ENCODE results near the gene PTPRA.
A peak's percentile ranks its signal among the peaks of the same experiment; 100 is the strongest.

The PTPRA gene

DNA sequence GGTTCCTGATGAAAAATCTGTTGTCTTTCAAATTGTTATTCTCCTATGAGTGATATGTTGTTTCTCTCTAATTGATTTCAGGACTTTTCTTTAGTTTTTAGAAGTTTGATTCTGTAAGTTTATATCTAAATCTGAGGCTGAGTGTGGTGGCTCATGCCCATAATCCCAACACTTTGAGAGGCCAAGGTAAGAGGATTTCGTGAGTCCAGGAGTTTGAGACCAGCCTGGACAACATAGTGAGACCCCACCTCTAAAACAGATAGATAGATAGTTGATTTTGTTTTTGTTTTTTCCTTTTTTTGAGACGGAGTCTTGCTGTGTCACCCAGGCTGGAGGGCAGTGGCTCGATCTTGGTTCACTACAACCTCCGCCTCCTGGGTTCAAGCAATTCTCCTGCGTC is 64.6 kb downstream of the PTPRA start:
- no peak for DNase-seq (ENCODE audit: low read depth)

DNA sequence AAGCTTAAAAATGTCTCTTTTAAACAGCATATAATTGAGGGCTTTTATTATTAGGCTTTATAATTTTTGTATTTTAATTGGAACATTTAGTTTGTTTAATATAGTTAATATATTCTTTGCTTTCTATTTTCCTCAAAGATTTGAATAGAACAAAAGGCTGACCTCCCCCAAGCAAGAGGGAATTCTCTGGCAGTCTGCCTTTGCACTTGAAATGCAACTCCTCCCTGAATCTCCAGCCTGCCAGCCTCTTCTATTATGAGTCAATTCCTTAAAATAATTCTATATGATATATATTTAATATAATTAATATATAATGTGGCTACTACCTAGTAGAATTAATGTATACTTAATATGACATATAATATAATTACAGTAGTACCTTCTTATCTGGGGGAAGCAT is 69.2 kb downstream of the PTPRA start:
- DNase-seq (ENCODE audit: low read depth), result peak; percentile 22

DNA sequence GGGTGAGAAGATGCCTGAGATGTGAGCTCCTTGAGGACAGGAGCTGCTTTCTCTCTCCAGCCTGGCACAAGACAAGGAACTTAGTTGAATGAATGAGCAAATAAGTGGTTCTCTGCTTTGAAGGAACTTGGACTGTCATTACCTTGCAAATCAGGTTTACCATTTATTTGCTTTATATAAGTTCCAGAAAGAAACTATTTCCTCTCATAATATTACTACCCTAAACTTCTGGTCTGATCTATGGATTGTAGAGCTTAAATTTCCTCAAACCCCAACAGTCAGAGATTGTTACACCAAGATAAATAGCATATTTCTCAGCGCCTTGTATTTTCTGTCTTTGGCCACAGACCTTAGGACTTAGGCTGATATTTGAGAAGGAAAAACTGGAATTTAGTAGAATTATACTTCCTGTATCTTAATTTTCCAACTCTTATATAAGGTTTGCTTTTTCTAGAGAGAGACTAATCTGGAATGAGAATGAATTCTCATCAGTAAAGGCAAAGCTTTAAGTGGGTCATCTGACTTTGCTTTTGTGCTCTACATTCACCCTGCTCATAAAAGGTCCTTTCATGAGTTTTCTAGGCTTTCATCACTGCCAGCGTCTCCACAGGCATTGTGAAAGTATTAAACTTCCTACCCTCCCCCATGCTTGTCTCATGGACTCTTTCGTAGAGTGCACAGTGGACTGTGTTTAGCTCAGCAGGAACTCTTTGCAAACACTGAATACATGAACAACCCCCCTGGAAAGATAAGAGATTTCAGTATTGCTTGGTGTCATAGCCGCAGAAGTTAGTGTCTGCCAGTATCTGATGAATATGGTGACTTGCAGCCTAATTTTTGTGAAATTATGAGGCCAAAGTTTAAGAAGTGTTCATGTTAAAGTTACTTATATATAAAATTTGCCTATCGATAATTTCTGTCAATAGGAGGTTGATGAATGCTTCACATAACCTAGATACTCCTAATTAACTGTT is 74.0 kb downstream of the PTPRA start:
- peak; percentile 34 for DNase-seq (ENCODE audit: low read depth)

DNA sequence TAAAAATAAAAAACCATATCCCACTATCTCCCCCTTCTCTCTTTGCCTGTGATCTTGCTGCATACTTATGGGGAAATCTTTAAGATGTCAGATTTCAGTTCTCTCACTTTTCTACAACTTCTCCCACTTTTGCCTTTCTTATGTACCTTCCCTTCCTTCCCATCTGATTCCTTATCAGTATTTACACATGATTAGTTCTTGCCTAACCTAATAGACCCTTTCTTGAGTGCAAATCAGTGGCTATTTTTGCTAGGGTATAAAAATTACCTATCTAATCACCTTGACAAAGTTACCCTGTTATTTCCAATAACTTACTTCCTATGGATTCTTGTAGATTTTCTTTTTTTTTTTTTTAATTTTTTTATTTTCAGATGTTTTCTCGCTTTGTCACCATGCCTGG is 75.7 kb downstream of the PTPRA start:
- no peak for DNase-seq (ENCODE audit: low read depth)

DNA sequence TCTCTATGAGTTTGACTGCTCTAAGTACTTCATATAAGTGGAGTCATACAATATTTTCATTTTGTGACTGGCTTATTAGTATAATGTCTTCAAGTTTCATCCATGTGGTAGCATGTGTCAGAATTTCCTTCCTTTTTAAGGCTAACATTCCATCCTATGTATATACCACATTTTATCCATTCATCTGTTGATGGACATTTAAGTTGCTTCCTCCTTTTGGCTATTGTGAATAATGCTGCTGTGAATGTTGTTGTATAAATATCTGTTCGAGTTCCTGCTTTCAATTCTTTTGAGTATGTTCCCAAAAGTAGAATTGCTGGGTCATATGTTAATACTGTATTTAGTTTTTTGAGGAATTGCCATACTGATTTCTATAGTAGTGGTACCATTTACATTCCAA is 79.5 kb downstream of the PTPRA start:
- DNase-seq (ENCODE audit: low read depth), result no peak

DNA sequence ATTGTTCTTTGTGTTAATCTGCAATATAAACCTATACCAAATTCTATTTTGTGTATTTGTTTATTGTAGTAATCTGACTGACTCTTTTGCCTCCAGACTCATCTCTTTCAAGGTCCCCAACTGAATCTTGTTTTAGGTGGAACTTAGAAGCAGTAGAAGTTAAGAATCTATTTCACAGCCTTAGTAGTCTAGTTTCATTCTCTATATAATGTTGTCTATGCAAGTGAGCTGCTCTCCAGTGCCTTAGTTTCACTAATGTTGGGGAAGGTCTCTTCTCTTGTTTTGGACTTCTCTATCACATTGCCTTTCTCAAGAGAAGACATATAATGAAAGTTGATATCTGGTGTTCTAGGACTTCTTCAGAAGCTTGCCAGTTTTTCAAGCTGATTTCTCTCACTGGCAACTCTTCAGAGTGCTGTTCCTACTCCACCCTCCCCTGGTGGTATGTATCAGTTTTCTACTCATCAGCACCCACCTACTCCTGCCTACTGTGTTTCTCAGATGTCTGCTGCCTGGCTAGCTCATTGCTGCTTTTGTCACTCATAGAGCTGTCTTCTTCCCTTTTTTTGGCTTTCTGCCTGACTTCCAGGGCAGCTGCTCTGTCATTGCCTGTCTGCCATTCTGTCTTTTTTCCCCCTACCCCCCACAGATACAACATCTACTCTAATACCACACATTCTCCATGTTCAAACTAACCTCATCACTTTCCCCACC is 82.1 kb downstream of the PTPRA start:
- DNase-seq (ENCODE audit: low read depth), result no peak

DNA sequence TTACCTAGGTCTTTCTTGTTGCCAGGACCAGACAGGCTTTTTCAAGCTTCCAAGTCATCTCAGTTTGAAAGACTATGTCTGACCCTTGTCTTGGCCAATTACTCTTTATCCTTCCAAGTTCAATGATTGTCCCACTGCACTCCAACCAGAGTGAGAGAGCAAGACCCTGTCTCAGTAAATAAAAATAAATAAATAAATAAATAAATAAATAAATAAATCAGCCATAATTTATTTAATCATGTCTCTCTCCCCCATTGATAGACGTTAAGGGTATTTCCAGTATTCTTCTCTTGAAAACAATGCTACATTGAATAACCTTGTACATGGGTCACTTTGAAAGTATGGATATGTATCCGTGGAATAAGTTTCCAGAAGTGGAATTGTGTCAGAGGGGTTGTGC is 83.2 kb downstream of the PTPRA start:
- DNase-seq (ENCODE audit: low read depth), result no peak

DNA sequence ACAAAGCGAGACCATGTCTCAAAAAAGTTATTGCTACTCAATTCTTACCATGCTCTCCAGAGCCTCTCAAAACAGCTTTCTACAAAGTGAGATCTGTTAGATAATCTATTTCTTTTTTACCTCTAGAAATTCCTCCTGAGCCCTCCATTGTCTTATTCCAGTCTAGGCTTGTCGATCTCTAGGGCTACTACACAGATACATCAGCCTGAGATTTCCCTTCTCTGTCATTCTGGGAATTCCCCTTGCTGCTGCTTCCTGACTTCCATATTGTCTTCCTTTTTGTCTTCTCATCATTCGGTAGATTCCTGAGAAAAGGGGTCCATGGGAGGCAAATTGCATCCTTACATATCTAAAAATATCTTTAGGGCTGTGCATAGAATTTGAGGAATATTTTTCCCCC is 94.6 kb downstream of the PTPRA start:
- no peak for DNase-seq (ENCODE audit: low read depth)

DNA sequence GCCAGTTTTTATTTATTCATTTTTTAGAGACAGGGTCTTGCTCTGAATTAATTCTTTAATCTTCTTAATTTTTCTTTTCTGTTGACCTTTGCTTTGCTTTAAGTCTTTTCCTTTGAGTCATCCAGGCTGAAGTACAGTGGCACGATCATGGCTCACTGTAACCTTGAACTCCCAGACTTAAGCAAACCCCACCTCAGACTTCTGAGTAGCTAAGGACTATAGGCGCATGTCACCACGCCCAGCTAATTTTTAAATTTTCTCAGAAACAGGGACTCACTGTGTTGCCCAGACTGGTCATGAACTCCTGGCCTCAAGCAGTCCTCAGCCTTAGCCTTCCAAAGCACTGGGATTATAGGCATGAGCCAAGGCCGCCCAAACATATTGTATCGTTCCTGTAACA is 98.8 kb downstream of the PTPRA start:
- no peak for DNase-seq (ENCODE audit: low read depth)

DNA sequence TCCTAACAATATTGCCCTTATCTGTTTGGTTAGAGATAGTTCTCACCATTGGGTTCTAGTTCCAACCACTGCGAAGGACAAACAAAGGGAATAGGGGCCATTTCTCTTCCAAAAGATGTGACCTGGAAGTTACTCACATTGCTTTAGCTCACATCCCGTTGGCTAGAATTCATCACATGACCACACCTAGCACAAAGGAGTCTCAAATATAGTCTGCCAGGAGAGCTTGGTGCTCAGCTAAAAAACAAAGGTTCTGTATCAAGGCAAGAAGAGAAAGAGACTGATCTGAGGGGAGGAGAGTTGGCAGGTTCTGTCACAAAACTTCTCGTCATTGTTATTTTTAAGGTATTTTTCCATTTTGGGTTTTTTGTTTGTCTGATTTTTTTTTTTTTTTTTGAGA is 100.3 kb downstream of the PTPRA start:
- DNase-seq (ENCODE audit: low read depth), result no peak

DNA sequence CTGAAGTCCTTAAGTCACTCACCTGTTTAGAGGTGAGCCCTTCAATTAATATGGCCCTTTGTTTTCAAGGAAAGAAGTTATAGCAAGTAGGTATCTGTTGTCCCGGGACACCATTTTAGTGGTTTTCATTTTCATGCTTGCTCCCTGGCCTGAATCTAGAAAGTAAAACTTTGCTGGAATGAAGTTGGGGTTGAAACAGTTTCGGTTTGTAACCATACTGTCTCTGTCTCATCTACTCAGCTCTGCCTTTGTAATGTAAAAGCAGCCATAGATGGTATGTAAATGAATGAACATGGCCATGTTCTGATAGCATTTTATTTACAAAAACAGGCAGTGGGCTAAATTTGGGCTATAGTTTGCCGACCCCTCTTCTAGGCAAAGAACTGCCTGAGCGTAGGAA is 105.2 kb downstream of the PTPRA start:
- DNase-seq (ENCODE audit: low read depth), result no peak

DNA sequence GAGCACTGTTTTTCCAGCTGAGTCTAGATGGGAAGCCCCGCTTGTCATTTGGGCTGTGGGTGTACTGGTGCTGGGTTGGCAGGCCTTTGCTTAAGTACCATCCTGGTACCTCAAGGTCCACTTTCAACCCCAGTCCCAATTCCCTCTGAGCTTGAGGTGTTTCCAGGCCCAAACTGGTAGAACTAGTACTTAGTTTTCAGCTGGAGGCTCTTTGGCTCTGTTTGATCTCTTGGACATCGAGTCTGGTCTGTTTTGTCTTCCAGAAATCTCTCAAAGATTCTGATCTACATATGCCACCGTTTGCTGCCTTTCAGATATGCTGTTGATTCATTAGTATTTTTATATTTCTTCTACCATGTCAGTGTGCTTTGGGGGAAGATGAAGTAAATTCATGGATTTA is 108.4 kb downstream of the PTPRA start:
- no peak for DNase-seq (ENCODE audit: low read depth)

DNA sequence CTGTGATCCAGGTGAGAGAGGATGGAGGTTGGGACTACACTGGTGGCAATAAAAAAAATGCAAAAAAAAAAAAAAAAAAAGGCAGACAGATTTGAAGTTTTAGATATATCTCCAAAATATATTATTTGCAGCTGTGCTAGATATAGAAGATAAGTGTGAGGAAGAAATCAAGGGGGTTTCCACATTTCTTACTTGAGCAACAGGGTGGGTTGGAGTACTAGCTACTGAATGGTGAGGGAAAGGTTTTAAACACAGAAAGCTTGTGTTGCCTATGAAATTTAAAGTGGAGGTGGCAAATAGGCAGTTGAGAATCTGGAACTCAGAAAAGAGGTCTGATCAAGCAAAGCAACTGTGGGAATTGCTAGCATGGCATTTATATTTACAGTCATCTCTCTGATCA is 110.2 kb downstream of the PTPRA start:
- DNase-seq (ENCODE audit: low read depth), result no peak

DNA sequence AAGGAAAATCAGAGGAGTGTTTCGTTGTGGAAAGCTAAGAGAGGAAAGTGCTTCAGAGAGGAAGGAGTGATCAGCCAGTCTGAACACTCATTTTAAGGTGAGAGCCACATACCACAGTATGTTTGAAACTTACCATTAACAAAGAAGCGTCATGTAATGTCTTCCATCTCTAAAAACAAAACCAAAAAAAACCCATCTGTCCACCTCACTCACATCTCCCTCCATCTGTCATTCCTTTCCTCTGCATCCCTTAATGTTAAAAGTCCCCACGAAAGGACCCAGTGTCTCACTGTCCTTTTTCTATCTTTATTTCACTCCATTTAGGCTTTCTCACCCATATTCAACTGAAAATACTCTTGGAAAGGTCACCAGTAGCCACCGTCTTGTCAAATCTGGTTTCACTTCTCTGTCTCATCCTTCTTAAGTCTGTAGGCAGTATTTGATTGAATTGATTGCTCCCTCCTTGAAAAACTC is 110.8 kb downstream of the PTPRA start:
- no peak for DNase-seq (ENCODE audit: low read depth)

DNA sequence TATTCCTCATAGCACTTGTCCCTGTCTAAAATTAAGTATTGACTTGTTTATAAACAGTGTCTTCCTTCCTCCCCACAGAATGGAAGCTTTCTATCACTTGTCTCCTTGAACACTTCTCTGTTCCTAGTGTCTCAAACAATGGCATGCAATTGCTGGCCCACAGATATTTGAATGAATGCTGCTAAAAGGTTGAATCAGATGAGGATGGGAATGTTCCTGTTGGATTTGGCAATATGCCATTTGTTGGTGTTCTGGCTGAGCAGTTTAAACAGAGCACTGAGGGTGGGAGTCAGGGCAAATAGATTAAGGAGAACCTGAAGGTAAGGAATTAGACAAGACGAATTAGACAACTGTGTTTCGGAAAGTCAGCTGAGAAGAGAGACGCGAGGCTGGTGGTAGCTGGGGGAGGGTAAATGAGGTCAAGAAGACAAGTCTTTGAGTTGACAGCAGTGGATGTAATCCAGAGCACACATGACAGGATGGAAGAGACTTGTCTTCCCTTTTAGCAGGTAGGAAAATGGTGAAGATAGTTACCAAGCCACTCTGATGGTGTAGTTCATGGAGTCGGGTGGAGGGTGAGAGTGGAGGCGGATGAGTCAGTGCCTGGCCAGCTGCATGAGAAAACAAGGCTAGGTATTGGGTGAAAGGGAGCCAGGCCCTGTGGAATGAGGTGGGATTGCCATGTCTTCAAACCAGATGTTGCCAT is 111.8 kb downstream of the PTPRA start:
- peak; percentile 43 for DNase-seq (ENCODE audit: low read depth)

DNA sequence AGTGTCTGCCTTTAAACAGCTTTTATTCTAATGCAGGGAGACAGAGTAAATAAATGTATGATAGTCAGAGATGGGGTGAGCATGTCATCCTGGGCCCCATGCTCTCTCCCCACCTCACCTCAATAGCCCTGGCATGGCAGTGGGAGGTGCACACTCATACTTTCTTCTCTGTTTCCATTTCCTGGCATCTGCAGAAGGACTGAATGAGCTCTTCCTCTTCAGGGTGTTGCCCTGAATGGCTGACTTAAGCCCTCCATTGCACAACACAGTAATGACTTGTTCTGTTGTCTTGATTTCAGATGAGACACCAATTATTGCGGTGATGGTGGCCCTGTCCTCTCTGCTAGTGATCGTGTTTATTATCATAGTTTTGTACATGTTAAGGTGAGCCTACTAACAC is 113.2 kb downstream of the PTPRA start:
- no peak for DNase-seq (ENCODE audit: low read depth)

DNA sequence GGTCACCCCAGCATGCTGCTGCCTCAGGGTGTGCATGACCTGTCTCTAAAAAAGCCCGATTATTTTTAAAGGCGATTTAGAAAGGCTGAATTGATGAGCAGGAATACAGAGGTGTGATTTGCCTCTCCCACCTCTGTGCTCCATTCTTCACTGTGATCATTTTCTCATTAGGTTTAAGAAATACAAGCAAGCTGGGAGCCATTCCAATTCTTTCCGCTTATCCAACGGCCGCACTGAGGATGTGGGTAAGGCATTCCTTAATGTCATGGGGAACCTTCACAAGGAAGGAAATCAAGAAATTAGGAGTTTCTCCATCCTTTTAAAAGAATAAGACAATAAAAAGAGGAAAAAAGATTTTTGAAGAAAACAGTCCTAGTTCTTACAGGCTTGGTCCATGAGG is 114.6 kb downstream of the PTPRA start:
- DNase-seq (ENCODE audit: low read depth), result no peak

DNA sequence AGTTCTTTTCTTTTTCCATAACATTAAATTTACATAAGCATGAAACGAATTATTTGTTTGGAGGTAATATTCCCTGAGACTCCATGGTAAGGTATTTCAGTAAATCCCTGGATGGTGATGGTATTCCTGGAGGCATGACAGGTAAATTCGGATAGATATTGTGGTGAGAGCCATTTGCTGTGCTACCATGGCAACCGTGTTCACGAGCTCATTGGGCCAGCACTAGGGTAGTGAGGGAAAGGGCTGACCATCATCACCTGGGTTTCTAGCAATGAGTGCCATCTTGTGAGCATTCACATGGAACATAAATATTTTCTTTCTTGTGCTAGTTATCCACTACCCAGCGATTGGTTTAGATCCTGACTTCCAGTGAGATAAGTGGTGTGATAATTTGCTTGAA is 118.3 kb downstream of the PTPRA start:
- no peak for DNase-seq (ENCODE audit: low read depth)

DNA sequence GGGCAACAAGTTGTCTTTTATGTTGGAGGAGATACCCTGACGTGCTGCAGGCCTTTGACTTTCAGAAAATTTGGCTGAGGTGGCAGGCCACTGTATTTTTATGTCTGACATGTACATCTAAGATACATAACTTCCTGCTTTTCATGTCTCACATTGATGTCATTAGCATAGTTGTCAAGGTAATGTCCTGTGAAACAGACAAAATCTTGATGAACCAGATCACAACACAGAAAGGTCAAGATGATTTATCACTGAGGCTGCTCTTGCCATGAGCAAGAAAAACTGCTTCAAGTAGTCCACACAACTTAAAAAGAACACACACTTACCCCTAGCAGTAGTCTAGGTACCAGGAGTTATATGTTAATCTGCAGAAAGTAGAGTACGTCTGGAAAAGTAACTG is 120.0 kb downstream of the PTPRA start:
- DNase-seq (ENCODE audit: low read depth), result no peak

DNA sequence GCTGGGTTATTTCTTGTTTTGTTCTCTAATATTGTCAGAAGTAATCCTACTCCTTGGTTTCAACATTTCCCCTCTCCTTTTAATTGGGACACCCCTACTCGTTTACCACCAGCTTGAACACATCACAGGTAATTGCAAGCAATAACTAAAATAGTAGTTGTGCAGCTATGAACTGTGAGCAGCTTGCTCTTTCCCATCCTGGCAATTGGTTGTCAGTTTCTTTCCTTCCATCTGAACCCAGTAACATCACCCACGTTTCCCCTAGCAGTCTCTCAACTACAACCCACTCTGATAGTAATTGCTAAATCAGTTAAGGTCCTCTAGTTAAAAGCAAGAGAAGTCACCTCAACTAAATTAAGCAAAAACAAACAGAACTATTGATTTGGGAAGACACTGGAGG is 122.5 kb downstream of the PTPRA start:
- DNase-seq (ENCODE audit: low read depth), result no peak

DNA sequence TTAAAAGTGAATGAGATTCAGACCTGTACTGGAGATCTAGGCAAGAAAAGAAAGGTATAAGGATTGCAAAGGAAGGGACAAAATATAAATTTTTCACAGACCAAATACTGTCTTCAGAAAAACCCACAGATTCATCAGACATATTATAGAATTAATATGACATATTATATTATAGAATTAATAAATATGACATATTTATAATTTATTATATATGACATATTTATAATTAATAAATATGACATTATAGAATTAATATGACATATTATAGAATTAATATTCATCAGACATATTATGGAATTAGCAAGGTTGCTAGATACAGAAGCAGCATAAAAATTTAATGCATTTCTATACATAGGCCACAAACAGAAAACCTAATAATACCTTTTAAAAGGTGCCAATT is 125.4 kb downstream of the PTPRA start:
- DNase-seq (ENCODE audit: low read depth), result no peak

DNA sequence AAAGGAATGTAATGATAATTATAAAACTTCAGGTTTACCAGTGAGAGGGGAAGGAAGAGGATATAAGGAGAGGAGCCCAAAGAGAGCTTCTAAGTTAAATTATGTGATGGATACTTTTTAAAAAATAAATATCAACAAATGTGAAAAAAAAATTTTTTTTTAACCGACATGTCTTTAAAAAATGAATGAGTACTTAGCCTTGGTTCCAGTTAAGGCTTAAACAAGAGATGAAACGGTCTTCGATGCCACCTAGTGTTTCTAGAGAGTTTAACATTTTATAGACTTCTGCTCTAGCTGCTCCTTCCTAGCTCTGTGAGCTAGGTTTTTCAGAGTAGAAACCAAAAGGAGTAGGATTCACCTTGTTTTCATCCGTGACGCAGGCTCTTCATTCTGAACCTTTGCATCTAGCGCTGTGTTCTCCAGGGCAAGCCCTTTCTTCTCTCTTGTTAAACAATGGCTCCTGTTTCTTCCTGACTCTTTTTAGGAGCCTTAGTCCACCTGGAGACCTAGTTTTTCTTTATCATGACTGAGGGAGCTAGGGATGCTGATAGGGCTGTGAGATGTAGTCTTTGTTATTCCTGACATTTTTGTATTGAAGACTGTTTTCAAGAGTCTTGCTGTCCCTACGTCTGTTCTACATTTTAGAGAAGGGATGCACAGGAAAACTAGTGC is 127.7 kb downstream of the PTPRA start:
- peak; percentile 37 for DNase-seq (ENCODE audit: low read depth)

Data from non-pigmented ciliary epithelial cell (primary cell).